ENCODE measurements around the gene SLC25A47. TPM values are rescaled to one million over a fixed set of nuclear protein-coding genes. Genes with fewer than 3 reads are reported as not detected.

SLC25A47 gene
- polyA plus RNA-seq, 3 donors, result not detected

- under 1% methylated on average over 69 of the region's 74 CpGs for WGBS (ENCODE audit: insufficient coverage)
- TF ChIP-seq CTCF (IDR thresholded peaks at IDR 0.05), result no peak
- H3K27ac ChIP-seq (ENCODE audit: low read depth in 1 of 2, low read length in 2 of 2), result peak within 1 kb of the TSS; percentile 97 to 99
- no peaks in the 10 kb centered on the region for H3K27me3 ChIP-seq (ENCODE audit: control insufficient read depth in 2 of 2, insufficient read depth in 2 of 2, low read length in 2 of 2)
- H3K27ac Mint-ChIP-seq, result peak within 1 kb of the TSS; percentile 99 to 100 (median 100)
- intact Hi-C loops (cut with micrococcal nuclease), result loop anchor here (1.0 to 5.0 kb wide), 8 partner anchors 34 to 139 kb away; partner anchors contain the start of genes SLC25A29 (in 2 of the 2) and YY1 (in 2 of the 2)
- peak within 1 kb of the TSS; percentile 67 to 97 (median 91) for H3K4me3 ChIP-seq (replicated peaks in 1 of 3; ENCODE audit: low read depth in 2 of 3, low read length in 3 of 3)
- peaks cover 0 to 2% (median 0%) of the 10 kb centered on the region in 3 donors for H3K27me3 Mint-ChIP-seq (ENCODE audit: low read depth in 3 of 3)
- peaks cover 10% of the 10 kb centered on the region for H4K20me1 ChIP-seq (ENCODE audit: insufficient read depth, low read length)
- no peaks in the 10 kb centered on the region for H3K9me3 ChIP-seq (replicated peaks in 1 of 2; ENCODE audit: control insufficient read depth in 1 of 2, insufficient read depth in 1 of 2, low read length in 2 of 2)
- no peak within 1 kb of the TSS for H2AFZ ChIP-seq (ENCODE audit: insufficient read depth, low read depth, low read length, poor library complexity, severe bottlenecking)
- peaks cover 24 to 42% of the 10 kb centered on the region in 2 donors for H3K36me3 Mint-ChIP-seq
- peaks cover 46 to 51% of the 10 kb centered on the region in 2 donors for H3K4me1 ChIP-seq (ENCODE audit: control insufficient read depth in 1 of 2, insufficient read depth in 2 of 2, low read length in 2 of 2)
- peak; percentile 96 for DNase-seq
- peak within 1 kb of the TSS; percentile 96 to 98 for H3K4me3 Mint-ChIP-seq
- peaks cover 4 to 17% of the 10 kb centered on the region in 2 donors for H3K36me3 ChIP-seq (replicated peaks in 1 of 2; ENCODE audit: control insufficient read depth in 1 of 2, insufficient read depth in 2 of 2, low read length in 2 of 2)
- peaks cover 39% of the 10 kb centered on the region for H3K79me2 ChIP-seq (ENCODE audit: insufficient read depth, low read length)
- H3K4me2 ChIP-seq (replicated peaks; ENCODE audit: extremely low read depth, low read length, poor library complexity, severe bottlenecking), result peak within 1 kb of the TSS; percentile 85
- peak within 1 kb of the TSS; percentile 99 for H3K9ac ChIP-seq (ENCODE audit: insufficient read depth, low read length, poor library complexity, severe bottlenecking)
- H3K4me1 Mint-ChIP-seq, result peaks cover 51% of the 10 kb centered on the region
- peaks cover 0 to 2% (median 0%) of the 10 kb centered on the region in 7 donors for H3K9me3 Mint-ChIP-seq
Measured at GRCh38 chr14:100375963-100376735, 53.0 kb downstream of the SLC25A47 start, which contains the start of gene WDR25. Gene WDR25 (plus strand): TSS chr14:100376485.

- intact Hi-C loops (cut with micrococcal nuclease), result loop anchor here (1.0 to 5.0 kb wide), 8 partner anchors 34 to 139 kb away; partner anchors contain the start of genes SLC25A29 (in 2 of the 2) and YY1 (in 2 of the 2)
- H3K27ac Mint-ChIP-seq, result peak overlapping the region; percentile 99 to 100 (median 100)
- H3K27me3 ChIP-seq (ENCODE audit: control insufficient read depth in 2 of 2, insufficient read depth in 2 of 2, low read length in 2 of 2), result no peaks in the 10 kb centered on the region
- H3K4me1 Mint-ChIP-seq, result peaks cover 47% of the 10 kb centered on the region
- H3K27me3 Mint-ChIP-seq (ENCODE audit: low read depth in 3 of 3), result peaks cover 0 to 2% (median 0%) of the 10 kb centered on the region in 3 donors
- peak overlapping the region; percentile 96 to 98 for H3K4me3 Mint-ChIP-seq
- peak overlapping the region; percentile 85 for H3K4me2 ChIP-seq (replicated peaks; ENCODE audit: extremely low read depth, low read length, poor library complexity, severe bottlenecking)
- H3K36me3 ChIP-seq (replicated peaks in 1 of 2; ENCODE audit: control insufficient read depth in 1 of 2, insufficient read depth in 2 of 2, low read length in 2 of 2), result peaks cover 9 to 21% of the 10 kb centered on the region in 2 donors
- no peak overlapping the region for H2AFZ ChIP-seq (ENCODE audit: insufficient read depth, low read depth, low read length, poor library complexity, severe bottlenecking)
- H3K4me3 ChIP-seq (replicated peaks in 1 of 3; ENCODE audit: low read depth in 2 of 3, low read length in 3 of 3), result peak overlapping the region; percentile 67 to 97 (median 91)
- no peaks in the 10 kb centered on the region for H3K9me3 ChIP-seq (replicated peaks in 1 of 2; ENCODE audit: control insufficient read depth in 1 of 2, insufficient read depth in 1 of 2, low read length in 2 of 2)
- peaks cover 46 to 49% of the 10 kb centered on the region in 2 donors for H3K4me1 ChIP-seq (ENCODE audit: control insufficient read depth in 1 of 2, insufficient read depth in 2 of 2, low read length in 2 of 2)
- DNase-seq, result peak in 1 of 3 donors; percentile 17
- peak overlapping the region; percentile 97 to 99 for H3K27ac ChIP-seq (ENCODE audit: low read depth in 1 of 2, low read length in 2 of 2)
- TF ChIP-seq CTCF (IDR thresholded peaks at IDR 0.05), result no peak
- H3K36me3 Mint-ChIP-seq, result peaks cover 25 to 41% of the 10 kb centered on the region in 2 donors
- no CpG with 5 or more reads among the region's 7 CpGs for WGBS (ENCODE audit: insufficient coverage)
- H3K9me3 Mint-ChIP-seq, result peaks cover 0 to 2% (median 0%) of the 10 kb centered on the region in 7 donors
- H4K20me1 ChIP-seq (ENCODE audit: insufficient read depth, low read length), result peaks cover 10% of the 10 kb centered on the region
- peak overlapping the region; percentile 99 for H3K9ac ChIP-seq (ENCODE audit: insufficient read depth, low read length, poor library complexity, severe bottlenecking)
- H3K79me2 ChIP-seq (ENCODE audit: insufficient read depth, low read length), result peaks cover 33% of the 10 kb centered on the region
Measured at GRCh38 chr14:100376751-100377171, 53.6 kb downstream of the SLC25A47 start.

Small RNA genes lying within 50 kb of the gene (small RNA-seq; reads per million reads assigned to genes)
- gene AL157871.3 (ENCODE audit: insufficient read length, low read depth) (not detected), gene MIR345 (ENCODE audit: insufficient read length, low read depth) (8.0 reads per million, percentile 68 among the genes with 10 or more reads in this experiment), gene RN7SL523P (ENCODE audit: insufficient read length, low read depth) (not detected)

Other genes with a start within 250 kb of the SLC25A47 start
- under 1 TPM in 2 of 3 donors, not detected in 1; 0.07 to 0.36 TPM for gene DEGS2, start 163.7 kb upstream of the SLC25A47 start, polyA plus RNA-seq
- 10 to 100 TPM; 13.3 to 35.2 (median 15.7) TPM for gene YY1, start 84.2 kb upstream of the SLC25A47 start, polyA plus RNA-seq
- 100 to 1,000 TPM in 1 of 3 donors, 10 to 100 TPM in 2; 16.9 to 114 (median 33.3) TPM for gene SLC25A29, start 16.9 kb upstream of the SLC25A47 start, polyA plus RNA-seq
- 10 to 100 TPM in 2 of 3 donors, 1 to 10 TPM in 1; 6.5 to 12.8 (median 10.2) TPM for gene WDR25, start 53.1 kb downstream of the SLC25A47 start, polyA plus RNA-seq